ENCODE measurements around the gene UCHL3. TPM values are rescaled to one million over a fixed set of nuclear protein-coding genes. Genes with fewer than 3 reads are reported as not detected.
A peak's percentile ranks its signal among the peaks of the same experiment; 100 is the strongest.

The UCHL3 gene
- total RNA-seq, 2 experiments from 2014 or later = 16.0 to 17.7 TPM

- TF ChIP-seq CTCF (IDR thresholded peaks at IDR 0.05) = no peak
- H3K4me3 Mint-ChIP-seq = peak overlapping the region; percentile 0
- no peak for DNase-seq
- Histone ChIP-seq H3K4me1 (ENCODE audit: insufficient read depth, low read length) (peaks cover 15% of the 10 kb centered on the region), H3K36me3 (ENCODE audit: insufficient read depth, low read length) (no peaks in the 10 kb centered on the region), H3K4me3 (ENCODE audit: low read length) (no peak overlapping the region), H3K27ac (ENCODE audit: low read depth in 1 of 2, low read length in 2 of 2) (no peak overlapping the region), H3K27me3 (ENCODE audit: control insufficient read depth in 1 of 2, insufficient read depth in 2 of 2, low read length in 2 of 2) (no peaks in the 10 kb centered on the region), H3K9me3 (ENCODE audit: control insufficient read depth in 1 of 2, insufficient read depth in 1 of 2, low read length in 2 of 2) (no peaks in the 10 kb centered on the region)
- no peak overlapping the region for H3K27ac Mint-ChIP-seq
- peaks cover 10% of the 10 kb centered on the region for H3K27me3 Mint-ChIP-seq
- no peaks in the 10 kb centered on the region for H3K9me3 Mint-ChIP-seq
- ChIA-PET CTCF (no interaction called here), POLR2A (no interaction called here)
- H3K4me1 Mint-ChIP-seq (ENCODE audit: low read depth) = peaks cover 18% of the 10 kb centered on the region
- ATAC-seq (ENCODE audit: poor library complexity) = no peak
- H3K36me3 Mint-ChIP-seq (ENCODE audit: low read depth) = no peaks in the 10 kb centered on the region
- intact Hi-C loops (cut with DNase I, micrococcal nuclease) = loop anchor here in 1 of 2 experiments (5.0 kb wide), 2 partner anchors 87 to 1248 kb away; partner anchors contain the start of gene KCTD12
These were observed 89.9 kb downstream of the UCHL3 start for GRCh38 chr13:75639454-75639853.

- Histone ChIP-seq H3K27me3 (ENCODE audit: control insufficient read depth in 1 of 2, insufficient read depth in 2 of 2, low read length in 2 of 2) (no peaks in the 10 kb centered on the region), H3K9me3 (ENCODE audit: control insufficient read depth in 1 of 2, insufficient read depth in 1 of 2, low read length in 2 of 2) (no peaks in the 10 kb centered on the region), H3K4me3 (ENCODE audit: low read length) (no peak overlapping the region), H3K27ac (ENCODE audit: low read depth in 1 of 2, low read length in 2 of 2) (no peak overlapping the region), H3K4me1 (ENCODE audit: insufficient read depth, low read length) (peaks cover 12% of the 10 kb centered on the region), H3K36me3 (ENCODE audit: insufficient read depth, low read length) (no peaks in the 10 kb centered on the region)
- no peak for DNase-seq
- no peak for TF ChIP-seq CTCF (IDR thresholded peaks at IDR 0.05)
- H3K27ac Mint-ChIP-seq = no peak overlapping the region
- H3K4me1 Mint-ChIP-seq (ENCODE audit: low read depth) = peaks cover 12% of the 10 kb centered on the region
- H3K9me3 Mint-ChIP-seq = no peaks in the 10 kb centered on the region
- no peaks in the 10 kb centered on the region for H3K36me3 Mint-ChIP-seq (ENCODE audit: low read depth)
- H3K27me3 Mint-ChIP-seq = peaks cover 10% of the 10 kb centered on the region
- ATAC-seq (ENCODE audit: poor library complexity) = no peak
- POLR2A ChIA-PET = no interaction called here
- H3K4me3 Mint-ChIP-seq = no peak overlapping the region
- intact Hi-C loops (cut with DNase I, micrococcal nuclease) = no loop called here
- CTCF ChIA-PET = no interaction called here
These were observed 91.4 kb downstream of the UCHL3 start for GRCh38 chr13:75641026-75641425.

GRCh38 chr13:75643182-75643581, 93.6 kb downstream of the UCHL3 start:
- no peak overlapping the region for H3K4me3 ChIP-seq (ENCODE audit: low read length)
- TF ChIP-seq CTCF (IDR thresholded peaks at IDR 0.05) = no peak
- DNase-seq = no peak
- ChIA-PET POLR2A (no interaction called here), CTCF (no interaction called here)
- H3K27me3 ChIP-seq (ENCODE audit: control insufficient read depth in 1 of 2, insufficient read depth in 2 of 2, low read length in 2 of 2) = no peaks in the 10 kb centered on the region
- Mint-ChIP-seq H3K9me3 (no peaks in the 10 kb centered on the region), H3K27me3 (peaks cover 1% of the 10 kb centered on the region), H3K4me3 (no peak overlapping the region), H3K4me1 (ENCODE audit: low read depth) (peaks cover 1% of the 10 kb centered on the region), H3K36me3 (ENCODE audit: low read depth) (no peaks in the 10 kb centered on the region), H3K27ac (no peak overlapping the region)
- no peak overlapping the region for H3K27ac ChIP-seq (ENCODE audit: low read depth in 1 of 2, low read length in 2 of 2)
- H3K4me1 ChIP-seq (ENCODE audit: insufficient read depth, low read length) = no peaks in the 10 kb centered on the region
- intact Hi-C loops (cut with DNase I, micrococcal nuclease) = no loop called here
- no peaks in the 10 kb centered on the region for H3K36me3 ChIP-seq (ENCODE audit: insufficient read depth, low read length)
- ATAC-seq (ENCODE audit: poor library complexity) = no peak
- H3K9me3 ChIP-seq (ENCODE audit: control insufficient read depth in 1 of 2, insufficient read depth in 1 of 2, low read length in 2 of 2) = no peaks in the 10 kb centered on the region
